HEK293 (cell line): ENCODE measurements around the gene TANGO6.

Experiments
- EGR2 ChIP-seq: fragments of 450-650 bp; formaldehyde crosslinking; IDR thresholded peaks from 2 replicates; pipeline ENCODE4 v1.5.1; 2016; ENCODE audit warnings: low read depth, missing biosample characterization, missing genetic modification characterization
- TCF7L2 ChIP-seq: IDR thresholded peaks from 2 replicates; pipeline ENCODE4 v1.6.1; 2011; ENCODE audit warnings: low read depth, mild to moderate bottlenecking, inconsistent platforms, low read length, moderate library complexity, borderline replicate concordance
- ZBTB1 ChIP-seq: fragments of 450-650 bp; formaldehyde crosslinking; IDR thresholded peaks from 2 replicates; pipeline ENCODE4 v1.5.1; 2016; ENCODE audit warnings: missing biosample characterization, missing genetic modification characterization
- ZNF114 ChIP-seq: fragments of 450-650 bp; formaldehyde crosslinking; IDR thresholded peaks from 2 replicates; pipeline ENCODE4 v1.5.0; 2017; ENCODE audit warnings: missing biosample characterization, missing genetic modification characterization
- ZNF239 ChIP-seq: fragments of 450-650 bp; formaldehyde crosslinking; IDR thresholded peaks from 2 replicates; pipeline ENCODE4 v1.5.1; 2016; ENCODE audit warnings: missing biosample characterization, missing genetic modification characterization
- ZNF302 ChIP-seq: fragments of 450-650 bp; formaldehyde crosslinking; IDR thresholded peaks from 2 replicates; pipeline ENCODE4 v1.5.1; 2016; ENCODE audit warnings: missing biosample characterization, missing genetic modification characterization, low read depth
- ZNF354C ChIP-seq: fragments of 450-650 bp; formaldehyde crosslinking; IDR thresholded peaks from 2 replicates; pipeline ENCODE4 v1.5.1; 2016; ENCODE audit warnings: missing biosample characterization, missing genetic modification characterization, low read depth, borderline replicate concordance
- ZNF510 ChIP-seq: fragments of 450-650 bp; formaldehyde crosslinking; IDR thresholded peaks from 2 replicates; pipeline ENCODE4 v1.5.1; 2018; ENCODE audit warnings: mild to moderate bottlenecking, missing genetic modification characterization, missing biosample characterization; ENCODE audit not compliant: insufficient replicate concordance
- ZNF701 ChIP-seq: fragments of 450-650 bp; formaldehyde crosslinking; IDR thresholded peaks from 2 replicates; pipeline ENCODE4 v1.5.1; 2016; ENCODE audit warnings: missing biosample characterization, missing genetic modification characterization
- ZSCAN30 ChIP-seq: fragments of 450-650 bp; IDR thresholded peaks from 2 replicates; pipeline ENCODE4 v1.5.1; 2018; ENCODE audit warnings: missing biosample characterization, mild to moderate bottlenecking, missing genetic modification characterization, moderate library complexity
- ZXDB ChIP-seq: fragments of 450-650 bp; formaldehyde crosslinking; IDR thresholded peaks from 2 replicates; pipeline ENCODE4 v1.5.1; 2016; ENCODE audit warnings: missing biosample characterization, missing genetic modification characterization
- TF ChIP-seq, protein P1 (sequence below): fragments of 450-650 bp; formaldehyde crosslinking; IDR thresholded peaks from 2 replicates; pipeline ENCODE4 v1.5.1; 2016; ENCODE audit warnings: missing biosample characterization, missing genetic modification characterization
- TF ChIP-seq, protein P2 (sequence below): fragments of 450-650 bp; formaldehyde crosslinking; IDR thresholded peaks from 2 replicates; pipeline ENCODE4 v1.5.1; 2016; ENCODE audit warnings: missing biosample characterization, missing genetic modification characterization

DNA sequence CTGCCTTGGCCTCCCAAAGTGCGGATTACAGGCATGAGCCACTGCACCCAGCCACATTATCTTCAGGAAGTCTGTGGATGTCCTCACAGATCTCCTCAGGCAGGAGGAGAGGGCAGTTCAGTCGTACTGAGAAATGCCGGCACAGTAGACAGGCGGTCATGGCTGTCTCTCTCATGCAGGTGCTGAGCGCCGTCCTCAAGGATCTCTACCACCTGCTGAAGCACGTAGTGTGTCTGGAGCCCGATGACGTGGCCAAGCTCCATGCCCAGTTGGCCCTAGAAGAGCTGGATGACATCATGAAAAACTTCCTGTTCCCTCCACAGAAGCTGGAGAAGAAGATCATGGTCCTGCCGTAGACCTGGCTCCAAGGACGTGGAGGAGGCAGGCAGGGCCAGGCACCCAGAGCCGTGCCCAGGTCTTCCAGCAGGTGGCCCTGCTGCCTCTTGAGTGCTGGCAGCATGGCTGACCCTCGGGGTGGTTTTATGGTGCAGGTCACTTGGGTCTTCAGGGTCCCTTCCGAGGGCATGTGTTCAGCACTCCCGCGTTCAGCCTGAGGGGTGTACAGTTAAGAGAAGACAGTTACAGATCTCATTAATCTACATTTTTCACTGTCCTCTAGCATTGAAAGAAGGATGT lies 240.1 kb downstream of the TANGO6 start:
- TF ChIP-seq, protein P1, sequence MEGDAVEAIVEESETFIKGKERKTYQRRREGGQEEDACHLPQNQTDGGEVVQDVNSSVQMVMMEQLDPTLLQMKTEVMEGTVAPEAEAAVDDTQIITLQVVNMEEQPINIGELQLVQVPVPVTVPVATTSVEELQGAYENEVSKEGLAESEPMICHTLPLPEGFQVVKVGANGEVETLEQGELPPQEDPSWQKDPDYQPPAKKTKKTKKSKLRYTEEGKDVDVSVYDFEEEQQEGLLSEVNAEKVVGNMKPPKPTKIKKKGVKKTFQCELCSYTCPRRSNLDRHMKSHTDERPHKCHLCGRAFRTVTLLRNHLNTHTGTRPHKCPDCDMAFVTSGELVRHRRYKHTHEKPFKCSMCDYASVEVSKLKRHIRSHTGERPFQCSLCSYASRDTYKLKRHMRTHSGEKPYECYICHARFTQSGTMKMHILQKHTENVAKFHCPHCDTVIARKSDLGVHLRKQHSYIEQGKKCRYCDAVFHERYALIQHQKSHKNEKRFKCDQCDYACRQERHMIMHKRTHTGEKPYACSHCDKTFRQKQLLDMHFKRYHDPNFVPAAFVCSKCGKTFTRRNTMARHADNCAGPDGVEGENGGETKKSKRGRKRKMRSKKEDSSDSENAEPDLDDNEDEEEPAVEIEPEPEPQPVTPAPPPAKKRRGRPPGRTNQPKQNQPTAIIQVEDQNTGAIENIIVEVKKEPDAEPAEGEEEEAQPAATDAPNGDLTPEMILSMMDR (tag by site-specific recombination): no peak
- TF ChIP-seq ZXDB (tag by site-specific recombination): no peak
- no peak for TF ChIP-seq ZSCAN30 (tag by site-specific recombination)
- no peak for TF ChIP-seq TCF7L2
- TF ChIP-seq ZNF354C: no peak
- TF ChIP-seq, protein P2, sequence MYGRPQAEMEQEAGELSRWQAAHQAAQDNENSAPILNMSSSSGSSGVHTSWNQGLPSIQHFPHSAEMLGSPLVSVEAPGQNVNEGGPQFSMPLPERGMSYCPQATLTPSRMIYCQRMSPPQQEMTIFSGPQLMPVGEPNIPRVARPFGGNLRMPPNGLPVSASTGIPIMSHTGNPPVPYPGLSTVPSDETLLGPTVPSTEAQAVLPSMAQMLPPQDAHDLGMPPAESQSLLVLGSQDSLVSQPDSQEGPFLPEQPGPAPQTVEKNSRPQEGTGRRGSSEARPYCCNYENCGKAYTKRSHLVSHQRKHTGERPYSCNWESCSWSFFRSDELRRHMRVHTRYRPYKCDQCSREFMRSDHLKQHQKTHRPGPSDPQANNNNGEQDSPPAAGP (tag by site-specific recombination): no peak
- TF ChIP-seq EGR2 (tag by site-specific recombination): no peak
- no peak for TF ChIP-seq ZNF510 (tag by site-specific recombination)
- TF ChIP-seq ZNF239: no peak
- no peak for TF ChIP-seq ZNF114 (tag by site-specific recombination)
- TF ChIP-seq ZNF302 (tag by site-specific recombination): no peak
- TF ChIP-seq ZNF701 (tag by site-specific recombination): no peak
- TF ChIP-seq ZBTB1 (tag by site-specific recombination): no peak
